Superior temporal gyrus (tissue), 1 donor: ENCODE measurements around the gene GPBAR1.
A peak's percentile ranks its signal among the peaks of the same experiment; 100 is the strongest.

Experiments used
- DNase-seq: peaks from one replicate; pipeline ENCODE4 v3.0.0-alpha.2; 2016; ENCODE audit errors: extremely low spot score

Gene GPBAR1

DNA sequence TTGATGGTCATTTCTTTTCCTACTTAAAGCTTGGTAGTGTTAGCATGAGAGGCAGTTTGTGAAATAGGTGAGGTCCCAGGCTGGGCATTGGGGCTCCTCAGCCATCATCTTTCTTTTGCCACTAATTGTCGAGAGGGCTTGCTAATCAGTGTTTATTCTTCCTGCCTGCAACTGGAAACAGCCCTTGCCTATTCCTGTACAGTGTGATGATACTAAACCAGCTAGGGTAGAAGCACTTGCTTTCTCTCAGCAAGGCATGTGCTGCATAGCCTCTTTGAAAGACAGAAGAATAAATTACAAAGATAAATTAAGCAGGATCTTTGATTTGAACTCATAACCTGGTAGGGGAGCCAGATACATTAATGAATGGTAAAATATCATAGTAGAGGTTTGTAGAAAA lies 16.6 kb upstream of the GPBAR1 start:
- no peak for DNase-seq

DNA sequence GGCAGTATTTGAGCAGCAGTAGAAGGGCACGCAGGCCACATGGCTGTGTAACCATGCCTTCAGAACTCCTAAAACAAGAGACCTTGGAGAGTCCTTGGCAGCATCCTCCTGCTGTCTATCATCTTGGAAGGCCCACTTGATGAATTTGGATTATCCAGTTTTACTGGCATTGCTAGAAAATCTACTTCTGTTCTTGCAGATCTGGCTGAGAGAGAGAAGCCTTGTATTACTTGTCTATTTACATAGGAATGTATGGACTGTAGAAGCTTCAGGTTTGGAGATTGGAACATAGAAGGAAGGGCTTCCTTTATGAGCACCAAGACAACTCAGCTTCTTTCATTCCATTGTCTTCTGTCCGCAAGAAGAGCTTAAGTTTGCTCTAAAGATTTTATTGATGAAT lies 16.1 kb upstream of the GPBAR1 start:
- no peak for DNase-seq

- DNase-seq = no peak
Observed at GRCh38 chr2:218245214-218245613, 15.6 kb upstream of the GPBAR1 start.

DNA sequence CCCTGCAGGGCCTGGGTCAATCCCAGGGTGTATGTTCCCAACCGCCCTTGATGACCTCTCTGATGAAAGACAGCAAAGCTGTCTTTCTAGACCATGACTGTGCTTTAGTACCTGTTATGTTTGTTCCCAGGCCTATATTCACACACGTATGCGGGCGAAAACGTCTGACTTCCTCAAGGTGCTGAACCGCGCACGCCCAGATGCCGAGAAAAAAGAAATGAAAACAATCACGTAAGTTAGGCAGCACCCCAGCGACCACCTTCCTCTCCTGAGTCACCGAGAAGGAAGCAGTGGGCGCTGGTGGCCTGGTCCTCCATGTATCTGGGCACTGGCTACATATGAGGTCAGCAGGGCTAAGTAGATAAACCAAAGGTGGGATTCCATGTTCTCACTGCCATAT lies 11.1 kb upstream of the GPBAR1 start:
- DNase-seq = no peak

- DNase-seq = no peak
Observed at GRCh38 chr2:218252509-218253231, 8.1 kb upstream of the GPBAR1 start.

GRCh38 chr2:218253232-218253625 lies 7.6 kb upstream of the GPBAR1 start:
- DNase-seq = no peak

DNA sequence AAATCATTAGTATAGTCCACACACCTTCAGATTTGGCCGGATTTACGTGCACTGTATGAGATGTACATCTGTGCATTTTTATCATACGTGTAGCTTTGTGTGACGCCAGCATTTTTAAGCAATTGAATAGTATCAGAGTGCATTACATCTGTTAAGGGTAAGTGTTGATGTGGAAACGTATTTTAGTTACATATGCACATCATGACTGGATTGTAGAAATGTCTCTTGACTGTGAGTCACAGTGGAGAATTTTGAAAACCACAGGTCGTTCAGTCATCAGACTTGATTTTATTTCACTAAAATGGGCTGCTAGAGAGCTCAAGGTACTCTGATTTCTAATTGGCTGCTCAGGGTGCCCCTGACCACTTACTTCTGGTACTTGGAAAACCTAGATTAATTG lies 5.4 kb upstream of the GPBAR1 start:
- DNase-seq = no peak

GRCh38 chr2:218256612-218257350 lies 4.0 kb upstream of the GPBAR1 start:
- no peak for DNase-seq

DNA sequence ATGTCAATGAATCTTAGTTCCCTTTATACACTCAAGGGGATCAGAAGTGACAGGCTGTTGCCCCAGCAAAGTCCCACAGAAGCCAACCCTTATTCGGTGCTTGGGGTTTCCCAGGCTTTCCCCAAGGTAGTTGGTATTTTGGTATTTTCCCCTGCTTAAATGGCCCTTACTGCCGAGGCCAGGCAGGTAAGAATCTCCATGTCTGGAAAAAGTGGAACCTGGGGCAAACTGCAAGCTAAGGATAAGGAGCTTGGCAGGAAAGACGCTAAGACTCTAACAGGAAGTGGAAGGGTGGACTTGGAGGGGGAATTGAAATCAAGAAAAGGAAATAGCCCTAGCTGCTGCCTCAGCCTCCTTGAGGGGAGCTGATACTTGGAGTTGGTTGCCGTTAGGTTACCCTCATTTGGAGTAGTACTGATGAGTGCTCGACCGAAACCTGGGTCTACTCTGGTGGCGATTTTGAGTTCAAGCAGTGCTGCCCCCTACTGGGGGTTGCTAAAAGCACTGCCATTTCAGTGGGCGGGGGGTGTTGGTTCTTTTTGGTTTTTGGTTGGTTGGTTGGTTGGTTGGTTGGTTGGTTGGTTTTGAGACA lies 3.3 kb upstream of the GPBAR1 start:
- DNase-seq = no peak

- peak; percentile 20 for DNase-seq
Observed at GRCh38 chr2:218259099-218259961, 1.5 kb upstream of the GPBAR1 start.

- DNase-seq = no peak
Observed at GRCh38 chr2:218260166-218260565, 649 bp upstream of the GPBAR1 start.

- DNase-seq = peak; percentile 10
Observed at GRCh38 chr2:218261423-218262236, 815 bp downstream of the GPBAR1 start.

- DNase-seq = no peak
Observed at GRCh38 chr2:218262237-218262600, 1.4 kb downstream of the GPBAR1 start.

DNA sequence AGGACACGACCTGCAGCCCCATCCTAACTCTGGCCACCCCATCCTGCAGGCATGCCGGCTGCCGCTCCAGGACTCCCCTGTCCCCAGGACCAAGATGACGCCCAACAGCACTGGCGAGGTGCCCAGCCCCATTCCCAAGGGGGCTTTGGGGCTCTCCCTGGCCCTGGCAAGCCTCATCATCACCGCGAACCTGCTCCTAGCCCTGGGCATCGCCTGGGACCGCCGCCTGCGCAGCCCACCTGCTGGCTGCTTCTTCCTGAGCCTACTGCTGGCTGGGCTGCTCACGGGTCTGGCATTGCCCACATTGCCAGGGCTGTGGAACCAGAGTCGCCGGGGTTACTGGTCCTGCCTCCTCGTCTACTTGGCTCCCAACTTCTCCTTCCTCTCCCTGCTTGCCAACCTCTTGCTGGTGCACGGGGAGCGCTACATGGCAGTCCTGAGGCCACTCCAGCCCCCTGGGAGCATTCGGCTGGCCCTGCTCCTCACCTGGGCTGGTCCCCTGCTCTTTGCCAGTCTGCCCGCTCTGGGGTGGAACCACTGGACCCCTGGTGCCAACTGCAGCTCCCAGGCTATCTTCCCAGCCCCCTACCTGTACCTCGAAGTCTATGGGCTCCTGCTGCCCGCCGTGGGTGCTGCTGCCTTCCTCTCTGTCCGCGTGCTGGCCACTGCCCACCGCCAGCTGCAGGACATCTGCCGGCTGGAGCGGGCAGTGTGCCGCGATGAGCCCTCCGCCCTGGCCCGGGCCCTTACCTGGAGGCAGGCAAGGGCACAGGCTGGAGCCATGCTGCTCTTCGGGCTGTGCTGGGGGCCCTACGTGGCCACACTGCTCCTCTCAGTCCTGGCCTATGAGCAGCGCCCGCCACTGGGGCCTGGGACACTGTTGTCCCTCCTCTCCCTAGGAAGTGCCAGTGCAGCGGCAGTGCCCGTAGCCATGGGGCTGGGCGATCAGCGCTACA lies 2.1 kb downstream of the GPBAR1 start:
- no peak for DNase-seq

- DNase-seq = no peak
Observed at GRCh38 chr2:218263817-218264641, 3.2 kb downstream of the GPBAR1 start.

- DNase-seq = no peak
Observed at GRCh38 chr2:218264773-218265561, 4.2 kb downstream of the GPBAR1 start.

- no peak for DNase-seq
Observed at GRCh38 chr2:218265626-218266025, 4.8 kb downstream of the GPBAR1 start.

DNA sequence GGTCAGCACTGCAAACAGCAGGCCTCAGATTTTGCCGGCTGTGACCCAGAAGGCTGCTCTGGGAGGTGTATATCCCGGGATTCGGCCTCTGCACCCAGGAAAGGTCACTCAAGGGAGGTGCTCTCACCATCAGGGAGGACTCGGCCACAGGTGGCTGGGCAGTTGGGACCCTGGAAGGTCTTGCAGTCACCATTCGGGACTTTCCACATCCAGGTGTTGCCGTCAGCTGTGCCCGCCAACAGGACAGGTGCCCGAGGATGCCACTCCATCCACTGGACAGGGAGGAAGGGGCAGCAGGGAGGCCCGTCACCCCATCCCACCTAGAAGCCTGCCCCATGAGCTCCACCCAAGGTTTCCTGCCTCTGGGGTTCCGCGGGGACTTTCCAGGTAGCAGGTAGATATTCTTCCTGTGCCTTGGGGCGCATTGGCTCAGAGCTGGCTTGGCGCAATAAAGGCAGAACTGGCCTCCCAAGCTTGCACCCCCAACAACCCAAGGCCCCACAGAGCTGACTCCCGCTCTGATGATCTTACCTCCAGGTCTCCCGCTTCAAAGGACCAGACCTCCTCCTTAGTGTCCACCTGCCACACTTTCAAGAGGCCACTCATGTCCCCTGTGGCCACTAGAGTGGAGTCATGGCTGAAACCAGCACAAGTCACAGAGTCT lies 5.6 kb downstream of the GPBAR1 start:
- DNase-seq = no peak
